Measurements from ENCODE around the gene TRPM7. TPM values are rescaled to one million over a fixed set of nuclear protein-coding genes. Genes with fewer than 3 reads are reported as not detected.
"Not testable (repeated sequence)": the region's sequence is repeated elsewhere in the genome, so short reads cannot be mapped to it uniquely, and the experiment has no call there.

TRPM7 gene
- total RNA-seq, 1 experiment from 2014 or later, result 30.8 TPM

DNA sequence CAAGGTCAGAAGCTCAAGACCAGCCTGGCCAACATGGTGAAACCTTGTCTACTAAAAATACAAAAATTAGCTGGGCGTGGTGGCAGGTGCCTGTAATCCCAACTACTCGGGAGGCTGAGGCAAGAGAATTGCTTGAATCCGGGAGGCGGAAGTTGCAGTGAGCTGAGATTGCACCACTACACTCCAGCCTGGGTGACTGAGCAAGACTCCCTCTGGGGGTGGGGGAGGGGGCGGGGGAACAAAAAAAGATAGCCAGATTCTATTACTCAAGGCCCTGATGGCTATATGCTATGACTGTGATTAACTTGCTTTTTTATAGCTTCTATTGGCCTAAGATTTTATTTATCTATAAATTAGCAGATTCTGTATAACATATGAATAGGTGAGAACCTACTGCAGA, 112.8 kb downstream of the TRPM7 start:
- DNase-seq (ENCODE audit: low read depth in 1 of 2, low spot score in 2 of 2); H3K27me3 ChIP-seq (replicated peaks); H3K4me3 ChIP-seq; H3K9me3 ChIP-seq (replicated peaks); H3K27ac ChIP-seq; H3K4me1 ChIP-seq (replicated peaks): not testable (repeated sequence)
- peaks cover 61% of the 10 kb centered on the region for H3K36me3 ChIP-seq

DNA sequence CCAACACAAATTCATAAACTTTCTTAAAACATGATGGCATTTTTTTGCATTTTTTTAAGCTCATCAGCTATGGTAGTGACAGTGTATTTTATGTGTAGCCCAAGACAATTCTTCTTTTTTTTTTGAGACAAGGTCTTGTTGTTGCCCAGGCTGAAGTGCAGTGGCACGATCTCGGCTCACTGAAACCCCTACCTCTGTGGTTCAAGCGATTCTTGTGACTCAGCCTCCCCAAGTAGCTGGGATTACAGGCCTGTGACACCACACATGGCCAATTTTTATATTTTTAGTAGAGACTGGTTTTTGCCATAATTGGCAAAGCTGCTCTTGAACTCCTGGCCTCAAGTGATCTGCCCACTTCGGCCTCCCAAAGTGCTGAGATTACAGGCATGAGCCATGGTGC, 122.8 kb downstream of the TRPM7 start:
- H3K27ac ChIP-seq, result no peak overlapping the region
- peaks cover 28% of the 10 kb centered on the region for H3K36me3 ChIP-seq
- no peaks in the 10 kb centered on the region for H3K9me3 ChIP-seq (replicated peaks)
- no peaks in the 10 kb centered on the region for H3K4me1 ChIP-seq (replicated peaks)
- no peak overlapping the region for H3K4me3 ChIP-seq
- DNase-seq (ENCODE audit: low read depth in 1 of 2, low spot score in 2 of 2), result no peak
- no peaks in the 10 kb centered on the region for H3K27me3 ChIP-seq (replicated peaks)

DNA sequence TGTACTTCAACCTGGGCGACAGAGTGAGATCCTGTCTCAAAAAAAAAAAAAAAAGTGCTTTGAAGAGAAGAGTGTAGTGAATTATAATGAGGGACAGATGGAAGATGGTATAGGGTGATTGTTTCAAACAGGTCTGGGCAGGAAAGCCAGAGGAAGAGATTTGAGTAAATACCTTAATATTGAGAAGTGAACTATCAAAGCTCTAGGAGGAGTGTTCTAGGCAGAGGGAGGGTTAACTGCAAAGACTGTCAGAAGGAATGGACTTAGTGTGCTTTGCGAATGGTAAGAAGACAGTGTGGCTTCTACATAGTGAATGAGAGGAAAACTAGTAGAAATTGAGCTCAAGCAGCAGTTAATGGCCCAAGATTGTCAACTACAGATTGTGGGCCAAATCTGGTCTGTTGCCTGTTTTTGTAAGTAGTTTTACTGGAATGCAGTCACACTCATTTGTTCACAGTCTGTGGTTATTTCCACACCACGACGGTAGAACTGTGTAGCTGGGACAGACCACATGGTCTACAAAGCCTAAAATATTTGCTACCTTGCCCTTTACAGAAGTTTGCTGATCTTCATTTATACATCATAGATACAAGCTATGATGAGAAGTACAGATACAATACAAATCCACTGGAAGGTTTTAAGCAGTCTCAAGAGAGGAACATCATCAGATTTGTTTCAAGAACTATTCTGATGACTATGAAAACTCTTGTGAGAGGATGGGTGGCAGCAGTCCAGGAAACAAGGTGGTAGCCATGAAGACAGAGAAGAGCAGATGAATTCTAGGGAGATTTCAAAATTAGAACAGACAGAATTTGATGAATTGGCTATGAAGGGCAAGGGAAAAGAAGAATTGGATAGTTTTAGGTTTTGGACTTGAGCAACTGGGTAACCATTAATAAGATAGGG, 123.6 kb downstream of the TRPM7 start:
- DNase-seq (ENCODE audit: low read depth in 1 of 2, low spot score in 2 of 2), result no peak

DNA sequence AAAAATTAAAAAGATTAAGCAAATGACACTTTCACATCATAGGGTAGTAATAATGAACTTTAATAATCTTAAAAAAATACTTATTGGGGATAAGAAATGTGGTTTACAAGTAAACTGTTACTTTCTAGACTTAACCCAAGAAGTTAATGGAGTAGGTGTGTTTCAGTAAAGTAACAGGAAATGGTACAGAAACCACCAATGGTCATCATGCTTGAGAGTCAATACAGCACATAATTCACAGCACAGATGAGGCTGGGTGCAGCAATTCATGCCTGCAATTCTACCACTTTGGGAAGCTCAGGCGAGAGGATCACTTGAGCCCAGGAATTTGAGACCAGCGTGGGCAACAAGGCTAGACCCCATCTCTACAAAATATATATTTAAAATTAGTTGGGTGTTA, 128.6 kb downstream of the TRPM7 start:
- no peaks in the 10 kb centered on the region for H3K4me1 ChIP-seq (replicated peaks)
- H3K9me3 ChIP-seq (replicated peaks), result no peaks in the 10 kb centered on the region
- H3K27me3 ChIP-seq (replicated peaks), result no peaks in the 10 kb centered on the region
- peaks cover 18% of the 10 kb centered on the region for H3K36me3 ChIP-seq
- no peak for DNase-seq (ENCODE audit: low read depth in 1 of 2, low spot score in 2 of 2)
- no peak overlapping the region for H3K4me3 ChIP-seq
- H3K27ac ChIP-seq, result no peak overlapping the region

More for the DNA sequence above, 123.6 kb downstream of the TRPM7 start:
- no peaks in the 10 kb centered on the region for H3K9me3 ChIP-seq (replicated peaks)
- H3K4me1 ChIP-seq (replicated peaks), result no peaks in the 10 kb centered on the region
- H3K27me3 ChIP-seq (replicated peaks), result no peaks in the 10 kb centered on the region
- no peak overlapping the region for H3K27ac ChIP-seq
- H3K4me3 ChIP-seq, result no peak overlapping the region
- peaks cover 28% of the 10 kb centered on the region for H3K36me3 ChIP-seq

DNA sequence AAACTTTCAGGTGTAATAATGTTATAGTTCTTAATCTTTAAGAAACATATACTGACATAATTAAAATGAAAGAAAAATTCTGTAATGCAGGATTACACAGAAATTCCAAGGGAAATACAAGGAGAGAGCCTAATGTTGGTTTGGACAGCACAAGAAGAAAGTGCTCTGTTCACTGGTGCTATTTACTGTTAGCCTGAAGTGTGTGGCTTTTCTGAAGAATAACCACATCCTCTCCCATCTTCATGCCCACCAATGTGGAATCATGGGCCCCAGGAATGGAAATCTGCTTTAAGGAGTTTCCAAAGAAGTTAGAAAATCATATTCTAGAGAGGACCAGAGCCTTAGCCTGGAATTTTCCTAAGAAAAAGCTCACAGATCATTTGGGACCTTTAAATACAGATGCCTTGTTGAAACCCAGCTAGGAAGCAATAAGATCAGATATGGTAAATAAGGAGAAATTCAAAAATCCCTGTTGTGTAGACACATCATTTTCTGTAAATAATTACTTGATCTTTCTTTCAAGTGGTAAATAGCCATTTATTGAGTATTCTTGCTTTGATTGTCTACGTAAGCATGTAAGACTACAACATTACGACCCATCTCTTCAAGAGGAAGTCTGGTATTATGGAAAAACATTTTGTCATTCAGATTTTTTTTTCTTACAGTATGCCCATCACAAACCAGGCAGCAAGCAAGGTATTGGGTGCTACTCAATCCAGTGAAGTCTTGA, 129.8 kb downstream of the TRPM7 start:
- Histone ChIP-seq H3K4me1 (replicated peaks) (no peaks in the 10 kb centered on the region), H3K27ac (no peak overlapping the region), H3K4me3 (no peak overlapping the region), H3K36me3 (peaks cover 12% of the 10 kb centered on the region), H3K9me3 (replicated peaks) (no peaks in the 10 kb centered on the region), H3K27me3 (replicated peaks) (no peaks in the 10 kb centered on the region)
- DNase-seq (ENCODE audit: low read depth in 1 of 2, low spot score in 2 of 2), result no peak

DNA sequence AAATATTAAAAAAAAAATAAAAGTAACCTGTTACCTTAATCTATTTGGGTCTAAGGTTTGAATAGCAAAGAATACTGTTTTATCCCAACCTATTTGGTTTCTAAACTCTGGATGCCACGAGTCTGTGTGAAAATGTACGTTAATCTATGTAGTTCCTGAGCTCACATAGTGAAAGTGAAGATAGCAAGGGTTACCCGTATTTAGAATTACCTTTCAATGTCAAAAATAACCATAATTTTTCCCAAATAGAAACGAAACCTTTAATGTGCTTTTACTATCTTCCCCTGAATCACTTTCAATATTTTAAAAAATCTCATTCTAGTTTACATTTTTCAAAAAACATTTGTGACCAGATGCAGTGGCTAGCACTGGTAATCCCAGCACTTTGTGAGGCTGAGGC, 134.4 kb downstream of the TRPM7 start:
- no peaks in the 10 kb centered on the region for H3K27me3 ChIP-seq (replicated peaks)
- no peaks in the 10 kb centered on the region for H3K9me3 ChIP-seq (replicated peaks)
- H3K4me3 ChIP-seq, result no peak overlapping the region
- no peak overlapping the region for H3K27ac ChIP-seq
- H3K36me3 ChIP-seq, result no peaks in the 10 kb centered on the region
- no peak for DNase-seq (ENCODE audit: low read depth in 1 of 2, low spot score in 2 of 2)
- no peaks in the 10 kb centered on the region for H3K4me1 ChIP-seq (replicated peaks)

DNA sequence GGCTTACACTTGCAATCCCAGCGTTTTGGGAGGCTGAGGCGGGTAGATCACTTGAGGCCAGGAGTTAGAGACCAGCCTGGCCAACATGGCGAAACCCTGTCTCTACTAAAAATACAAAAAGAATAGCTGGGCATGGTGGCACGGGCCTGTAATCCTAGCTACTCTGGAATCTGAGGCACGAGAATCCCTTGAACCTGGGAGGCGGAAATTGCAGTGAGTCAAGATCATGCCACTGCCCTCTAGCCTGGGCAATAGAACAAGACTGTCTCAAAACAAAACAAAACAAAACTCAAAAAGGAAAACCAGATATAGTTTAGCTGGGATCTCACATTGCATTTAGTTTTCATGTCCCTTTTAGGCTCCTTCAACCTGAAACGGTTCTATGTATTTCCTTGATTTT, 137.3 kb downstream of the TRPM7 start:
- Histone ChIP-seq H3K27ac (no peak overlapping the region), H3K4me3 (no peak overlapping the region)
- no peak for DNase-seq (ENCODE audit: low read depth in 1 of 2, low spot score in 2 of 2)

DNA sequence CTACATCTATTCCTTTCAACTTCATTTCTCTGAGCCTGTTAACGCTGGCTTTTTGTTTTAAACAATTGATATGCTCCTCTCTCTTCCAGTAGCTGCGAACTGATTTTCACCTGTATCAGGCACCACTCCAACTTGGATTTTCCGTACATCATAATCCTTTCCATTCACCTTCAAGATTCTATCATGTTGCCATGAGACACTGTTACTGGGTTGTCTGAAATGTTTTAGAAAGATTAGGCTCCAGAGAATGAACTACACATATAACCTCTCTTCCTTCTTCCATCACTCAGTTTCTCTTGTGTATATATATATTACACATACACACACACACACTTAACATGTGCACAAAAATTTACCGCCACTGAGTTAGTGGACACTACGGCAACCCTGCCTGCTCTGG, 140.0 kb downstream of the TRPM7 start, which contains the start of gene USP50:
Gene USP50 (minus strand): TSS at position 101 of the 400 bp plus-strand sequence. CDS start 141 bp downstream, outside the sequence.
- no peak within 1 kb of the TSS for H3K27ac ChIP-seq
- H3K9me3 ChIP-seq (replicated peaks), result no peaks in the 10 kb centered on the region
- 0 out of 2 replicates have a peak, but pooled peaks cover 2% of the 10 kb centered on the region for H3K27me3 ChIP-seq (replicated peaks)
- no peak within 1 kb of the TSS for H3K4me3 ChIP-seq
- DNase-seq (ENCODE audit: low read depth in 1 of 2, low spot score in 2 of 2), result no peak
- 0 out of 2 replicates have a peak, but pooled peaks cover 5% of the 10 kb centered on the region for H3K4me1 ChIP-seq (replicated peaks)
- no peaks in the 10 kb centered on the region for H3K36me3 ChIP-seq

More for the DNA sequence above, 137.3 kb downstream of the TRPM7 start:
- H3K27me3 ChIP-seq (replicated peaks), result 0 out of 2 replicates have a peak, but pooled peaks cover 2% of the 10 kb centered on the region
- H3K4me1 ChIP-seq (replicated peaks), result no peaks in the 10 kb centered on the region
- no peaks in the 10 kb centered on the region for H3K36me3 ChIP-seq
- H3K9me3 ChIP-seq (replicated peaks), result no peaks in the 10 kb centered on the region

DNA sequence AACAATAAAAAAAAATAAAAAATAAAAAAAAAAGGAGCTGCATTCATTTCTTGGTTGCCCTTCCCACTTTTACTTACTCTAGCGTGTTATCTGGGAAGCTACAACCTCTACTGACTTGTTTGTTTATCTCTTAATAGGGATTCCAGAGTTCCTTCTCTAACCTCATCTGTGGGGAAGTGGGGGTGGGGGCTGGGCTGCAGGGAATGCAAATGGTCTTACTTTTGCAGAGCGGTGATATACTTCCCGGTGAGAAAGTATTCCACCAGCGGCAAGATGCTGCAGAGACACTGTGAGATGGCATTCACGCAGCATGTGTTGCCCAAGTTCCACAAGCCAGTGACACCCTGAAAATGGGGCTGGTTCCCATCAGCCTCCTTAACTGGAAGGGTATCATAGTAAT, 142.2 kb downstream of the TRPM7 start:
- H3K27ac ChIP-seq, result no peak overlapping the region
- no peaks in the 10 kb centered on the region for H3K36me3 ChIP-seq
- H3K27me3 ChIP-seq (replicated peaks), result 0 out of 2 replicates have a peak, but pooled peaks cover 2% of the 10 kb centered on the region
- H3K9me3 ChIP-seq (replicated peaks), result no peaks in the 10 kb centered on the region
- H3K4me3 ChIP-seq, result no peak overlapping the region
- 0 out of 2 replicates have a peak, but pooled peaks cover 5% of the 10 kb centered on the region for H3K4me1 ChIP-seq (replicated peaks)
- DNase-seq (ENCODE audit: low read depth in 1 of 2, low spot score in 2 of 2), result no peak

DNA sequence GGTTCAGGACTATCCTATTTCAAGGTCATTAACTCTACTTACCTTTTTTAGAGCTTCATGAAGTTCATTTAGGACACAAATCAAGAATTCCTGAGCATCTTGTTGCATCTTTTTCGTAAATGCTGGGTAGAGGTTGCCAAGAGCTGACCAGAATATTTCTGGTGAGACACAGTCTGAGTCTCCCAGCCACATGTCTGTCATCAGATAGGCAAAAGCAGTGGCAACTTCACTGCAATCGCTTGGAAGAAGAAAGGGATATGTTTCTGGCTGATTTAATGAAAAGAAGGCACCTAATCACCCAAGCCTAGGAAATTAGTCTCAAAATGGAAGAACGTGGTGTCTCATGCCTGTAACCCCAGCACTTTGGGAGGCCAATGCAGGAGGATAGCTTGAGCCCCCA, 143.0 kb downstream of the TRPM7 start:
- no peak for DNase-seq (ENCODE audit: low read depth in 1 of 2, low spot score in 2 of 2)
- H3K27ac ChIP-seq, result no peak overlapping the region
- no peak overlapping the region for H3K4me3 ChIP-seq
- H3K36me3 ChIP-seq, result no peaks in the 10 kb centered on the region
- H3K4me1 ChIP-seq (replicated peaks), result 0 out of 2 replicates have a peak, but pooled peaks cover 5% of the 10 kb centered on the region
- 0 out of 2 replicates have a peak, but pooled peaks cover 2% of the 10 kb centered on the region for H3K27me3 ChIP-seq (replicated peaks)
- no peaks in the 10 kb centered on the region for H3K9me3 ChIP-seq (replicated peaks)

DNA sequence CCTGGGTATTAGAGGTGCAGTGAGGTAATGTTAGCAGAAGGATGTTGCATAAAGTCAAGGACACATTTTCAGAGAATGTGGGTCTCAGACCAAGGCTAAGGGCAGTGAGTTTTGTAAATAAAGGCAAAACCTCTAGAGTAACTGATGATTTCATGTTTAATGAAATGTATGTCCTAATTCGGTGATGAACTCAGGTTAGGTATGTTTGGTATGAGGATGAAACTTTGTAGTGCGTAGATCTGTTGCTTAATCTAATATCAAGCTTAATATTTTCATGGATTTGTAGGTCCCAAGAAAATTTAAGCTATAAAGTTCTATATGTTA, 143.7 kb downstream of the TRPM7 start:
- Histone ChIP-seq H3K36me3 (no peaks in the 10 kb centered on the region), H3K27ac (no peak overlapping the region), H3K9me3 (replicated peaks) (no peaks in the 10 kb centered on the region), H3K4me3 (no peak overlapping the region), H3K27me3 (replicated peaks) (0 out of 2 replicates have a peak, but pooled peaks cover 2% of the 10 kb centered on the region), H3K4me1 (replicated peaks) (0 out of 2 replicates have a peak, but pooled peaks cover 5% of the 10 kb centered on the region)
- DNase-seq (ENCODE audit: low read depth in 1 of 2, low spot score in 2 of 2), result no peak

DNA sequence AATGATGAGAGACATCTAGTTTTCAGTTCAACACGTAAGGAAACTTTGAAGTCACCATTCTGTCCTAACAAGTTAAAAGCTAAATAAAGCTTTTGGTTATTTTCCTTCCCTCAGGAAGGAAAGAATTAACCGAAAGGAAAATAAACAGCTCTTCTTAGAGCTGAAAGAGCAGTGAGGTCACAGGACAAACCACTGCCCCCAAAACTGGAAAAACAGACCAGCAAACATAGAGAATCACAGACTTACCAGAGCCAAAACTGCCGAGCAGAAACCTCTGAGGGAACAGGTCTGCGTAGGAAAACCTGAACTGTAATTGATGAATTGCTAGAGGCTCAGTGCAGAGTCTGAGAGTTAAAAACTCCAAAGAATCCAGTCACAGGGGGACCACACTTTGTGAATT, 154.8 kb downstream of the TRPM7 start:
- no peak overlapping the region for H3K4me3 ChIP-seq
- no peaks in the 10 kb centered on the region for H3K36me3 ChIP-seq
- H3K27ac ChIP-seq, result no peak overlapping the region
- DNase-seq (ENCODE audit: low read depth in 1 of 2, low spot score in 2 of 2), result peak in 1 of 2 experiments; percentile 39
- no peaks in the 10 kb centered on the region for H3K9me3 ChIP-seq (replicated peaks)
- no peaks in the 10 kb centered on the region for H3K27me3 ChIP-seq (replicated peaks)
- H3K4me1 ChIP-seq (replicated peaks), result peaks cover 11% of the 10 kb centered on the region

DNA sequence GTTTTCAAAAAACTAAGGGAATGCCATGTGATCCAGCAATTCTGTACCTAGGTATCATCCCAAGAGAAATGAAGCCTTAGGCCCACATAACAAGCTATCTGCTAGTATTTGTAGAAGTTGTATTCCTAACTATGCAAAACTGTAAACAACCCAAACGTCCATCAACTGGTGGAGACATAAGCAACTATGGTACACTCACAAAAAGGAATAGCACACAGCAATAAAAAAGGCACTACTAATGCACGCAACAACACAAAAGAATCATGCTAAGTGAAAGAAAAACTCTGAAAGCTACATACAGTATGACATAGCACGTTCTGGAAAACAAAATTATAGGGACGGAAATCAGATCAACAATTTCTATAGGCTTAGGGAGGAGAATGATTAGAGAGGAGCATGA, 155.4 kb downstream of the TRPM7 start:
- Histone ChIP-seq H3K4me1 (replicated peaks) (peaks cover 11% of the 10 kb centered on the region), H3K27me3 (replicated peaks) (no peaks in the 10 kb centered on the region), H3K4me3 (no peak overlapping the region)

DNA sequence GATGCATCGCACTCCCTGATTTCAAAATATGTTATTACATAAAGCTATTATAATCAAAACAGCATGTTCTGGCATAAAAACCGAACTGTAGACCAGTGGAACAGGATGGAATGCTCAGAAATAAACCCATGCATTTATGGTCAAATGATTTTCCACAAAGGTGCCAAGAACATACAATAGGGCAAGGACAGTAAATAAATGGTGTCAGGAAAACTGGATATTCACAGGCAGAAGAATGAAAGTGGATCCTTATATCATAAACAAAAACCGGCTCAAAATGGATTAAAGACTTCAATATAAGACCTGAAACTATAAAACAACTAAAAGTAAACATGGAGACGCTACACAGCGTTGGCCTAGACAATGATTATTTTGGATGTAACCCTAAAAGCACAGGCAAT, 162.7 kb downstream of the TRPM7 start:
- no peaks in the 10 kb centered on the region for H3K4me1 ChIP-seq (replicated peaks)
- DNase-seq (ENCODE audit: low read depth in 1 of 2, low spot score in 2 of 2), result no peak
- no peaks in the 10 kb centered on the region for H3K27me3 ChIP-seq (replicated peaks)
- H3K36me3 ChIP-seq, result no peaks in the 10 kb centered on the region
- H3K4me3 ChIP-seq, result no peak overlapping the region
- no peaks in the 10 kb centered on the region for H3K9me3 ChIP-seq (replicated peaks)
- H3K27ac ChIP-seq, result no peak overlapping the region

More for the DNA sequence above, 155.4 kb downstream of the TRPM7 start:
- Histone ChIP-seq H3K36me3 (no peaks in the 10 kb centered on the region), H3K9me3 (replicated peaks) (no peaks in the 10 kb centered on the region), H3K27ac (no peak overlapping the region)
- DNase-seq (ENCODE audit: low read depth in 1 of 2, low spot score in 2 of 2), result no peak

All from SJSA1 (cell line).